Omental fat pad (tissue), 4 donors: ENCODE measurements around the gene ASS1. TPM values are rescaled to one million over a fixed set of nuclear protein-coding genes. Genes with fewer than 3 reads are reported as not detected.

Experiments
- ATAC-seq: fragments of 150-250 bp; one replicate; pipeline ENCODE4 v1.9.1; 2016; ENCODE audit warnings: mild to moderate bottlenecking, moderate library complexity; ENCODE audit not compliant: low FRiP score
- DNase-seq: peaks from one replicate; pipeline ENCODE4 v3.0.0-alpha.2; 2019; ENCODE audit warnings: low spot score
- CTCF ChIP-seq, 3 donors: fragments of 450-650 bp; IDR thresholded peaks; one replicate each; pipeline ENCODE4 v1.5.1; 2016 to 2017; ENCODE audit warnings: antibody characterized with exemption in 3 of 3, mild to moderate bottlenecking in 3 of 3, moderate library complexity in 2 of 3
- total RNA-seq, 4 donors: library from RNA; depleted of rRNA; stranded (reverse); fragments of >200 nt; gene quantifications; one replicate each; pipeline ENCODE4 v1.1.0, GENCODE V29; 2016

The ASS1 gene
- total RNA-seq, 4 donors from 2014 or later, result 250 to 621 (median 378) TPM

GRCh38 chr9:130425741-130426466, 18.9 kb upstream of the ASS1 start:
- no peak for TF ChIP-seq CTCF (IDR thresholded peaks at IDR 0.05)
- ATAC-seq, result no peak
- DNase-seq, result no peak

- TF ChIP-seq CTCF (IDR thresholded peaks at IDR 0.05), result no peak
- ATAC-seq, result no peak
- DNase-seq, result no peak
Observed at GRCh38 chr9:130426467-130426773, 18.3 kb upstream of the ASS1 start.

GRCh38 chr9:130426883-130427282, 17.9 kb upstream of the ASS1 start:
- DNase-seq (no peak), ATAC-seq (peak; percentile 12)
- TF ChIP-seq CTCF (IDR thresholded peaks at IDR 0.05), result no peak

GRCh38 chr9:130427326-130427725, 17.4 kb upstream of the ASS1 start:
- no peak for TF ChIP-seq CTCF (IDR thresholded peaks at IDR 0.05)
- DNase-seq, result no peak
- ATAC-seq, result no peak

GRCh38 chr9:130428086-130428665, 16.6 kb upstream of the ASS1 start:
- TF ChIP-seq CTCF (IDR thresholded peaks at IDR 0.05), result no peak
- DNase-seq (no peak), ATAC-seq (no peak)

- ATAC-seq (no peak), DNase-seq (no peak)
- TF ChIP-seq CTCF (IDR thresholded peaks at IDR 0.05), result no peak
Observed at GRCh38 chr9:130429381-130429780, 15.4 kb upstream of the ASS1 start.

GRCh38 chr9:130429831-130430230, 14.9 kb upstream of the ASS1 start:
- DNase-seq, result no peak
- no peak for TF ChIP-seq CTCF (IDR thresholded peaks at IDR 0.05)
- no peak for ATAC-seq
